Activated CD4-positive, alpha-beta T cell treated with anti-CD3 and anti-CD28 coated beads, Interleukin-2, amount 10 ng/mL, durations not matched to agents 7 days and 5 days (primary cell): ENCODE measurements around the gene ST6GAL1. TPM values are rescaled to one million over a fixed set of nuclear protein-coding genes. Genes with fewer than 3 reads are reported as not detected.
"Not testable (repeated sequence)": the region's sequence is repeated elsewhere in the genome, so short reads cannot be mapped to it uniquely, and the experiment has no call there.

Experiments used
- CTCF ChIA-PET: fragments of 350-600 bp; sonication (Branson Sonifier 250); formaldehyde crosslinking; loops from one replicate; lab custom pipeline; 2021; ENCODE audit warnings: antibody characterized with exemption; lab: Charles Lee
- POLR2A ChIA-PET: fragments of 350-600 bp; sonication (Branson Sonifier 250); formaldehyde crosslinking; loops from one replicate; lab custom pipeline; 2021; ENCODE audit warnings: antibody characterized with exemption; lab: Charles Lee
- DNase-seq: peaks from one replicate; pipeline ENCODE4 v3.0.0-alpha.2; 2020
- H3K27ac Mint-ChIP-seq: one replicate; pipeline ENCODE4 v1.8.0; 2021; ENCODE audit warnings: mild to moderate bottlenecking, moderate library complexity, mixed read lengths
- H3K27me3 Mint-ChIP-seq: one replicate; pipeline ENCODE4 v1.8.0; 2021; ENCODE audit warnings: mixed read lengths
- H3K36me3 Mint-ChIP-seq: one replicate; pipeline ENCODE4 v1.8.0; 2021; ENCODE audit warnings: low read depth, mixed read lengths
- H3K4me1 Mint-ChIP-seq: one replicate; pipeline ENCODE4 v1.8.0; 2021; ENCODE audit warnings: mixed read lengths
- H3K4me3 Mint-ChIP-seq: one replicate; pipeline ENCODE4 v1.8.0; 2021; ENCODE audit warnings: mild to moderate bottlenecking, moderate library complexity, mixed read lengths
- H3K9me3 Mint-ChIP-seq: one replicate; pipeline ENCODE4 v1.8.0; 2021; ENCODE audit warnings: mixed read lengths
- total RNA-seq, 2 experiments: library from RNA; stranded (reverse); gene quantifications; one replicate each; pipeline ENCODE4 v1.2.3, GENCODE V29; 2021

Gene ST6GAL1
- total RNA-seq, 2 experiments from 2014 or later = 145 to 183 TPM

DNA sequence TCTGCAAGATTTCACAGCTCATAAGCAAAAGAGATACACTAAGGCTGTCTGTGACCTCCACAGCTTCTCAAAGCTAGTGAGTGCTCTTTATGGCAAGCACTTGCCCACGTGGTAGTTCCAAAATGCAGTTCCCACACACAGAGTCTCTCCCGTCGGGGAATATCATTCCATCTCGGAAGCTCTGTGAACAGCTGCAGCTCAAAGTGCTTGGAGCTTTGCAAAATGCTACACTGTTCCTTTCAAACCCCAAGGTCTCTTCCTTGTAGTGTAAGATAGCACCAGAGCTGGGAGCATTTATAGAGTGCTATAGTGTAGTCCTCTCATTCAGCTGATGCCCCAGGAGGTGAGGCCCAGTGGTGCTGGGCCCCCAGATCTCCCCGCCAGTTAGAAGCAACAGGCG, 36.1 kb downstream of the ST6GAL1 start:
- H3K27ac Mint-ChIP-seq = no peak overlapping the region
- H3K4me3 Mint-ChIP-seq = no peak overlapping the region
- H3K27me3 Mint-ChIP-seq = no peaks in the 10 kb centered on the region
- ChIA-PET CTCF (interaction anchor here (0.9 to 1.5 kb wide), 4 partner anchors 9 to 351 kb away, joined by 3 read pairs; no protein-coding TSS in a partner anchor), POLR2A (no interaction called here)
- H3K36me3 Mint-ChIP-seq = peaks cover 60% of the 10 kb centered on the region
- DNase-seq = no peak
- peaks cover 34% of the 10 kb centered on the region for H3K4me1 Mint-ChIP-seq
- no peaks in the 10 kb centered on the region for H3K9me3 Mint-ChIP-seq

DNA sequence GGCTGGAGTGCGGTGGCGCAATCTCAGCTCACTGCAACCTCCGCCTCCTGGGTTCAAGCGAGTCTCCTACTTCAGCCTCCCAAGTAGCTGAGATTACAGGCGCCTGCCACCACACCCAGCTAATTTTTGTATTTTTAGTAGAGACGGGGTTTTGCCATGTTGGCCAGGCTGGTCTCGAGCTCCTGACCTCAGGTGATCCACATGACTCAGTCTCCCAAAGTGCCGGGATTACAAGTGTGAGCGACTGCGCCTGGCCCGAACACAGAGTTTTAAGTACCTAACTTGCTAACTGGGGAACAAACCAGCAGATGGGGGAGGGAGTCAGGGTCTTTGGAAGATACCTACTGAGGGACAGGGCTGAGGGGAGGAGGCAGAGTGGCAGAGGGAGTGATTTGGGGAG, 36.9 kb downstream of the ST6GAL1 start:
- Mint-ChIP-seq H3K4me1 (peaks cover 27% of the 10 kb centered on the region), H3K27ac (peak overlapping the region; percentile 68), H3K36me3 (peaks cover 63% of the 10 kb centered on the region)
- CTCF ChIA-PET = interaction anchor here (0.5 kb wide), 1 partner anchor 101 kb away, joined by 3 read pairs; no protein-coding TSS in a partner anchor
- H3K27me3 Mint-ChIP-seq, H3K9me3 Mint-ChIP-seq, H3K4me3 Mint-ChIP-seq, DNase-seq, POLR2A ChIA-PET: not testable (repeated sequence)

GRCh38 chr3:186967686-186968085, 37.4 kb downstream of the ST6GAL1 start:
- DNase-seq = no peak
- Mint-ChIP-seq H3K4me3 (no peak overlapping the region), H3K9me3 (no peaks in the 10 kb centered on the region), H3K27ac (no peak overlapping the region), H3K27me3 (no peaks in the 10 kb centered on the region), H3K36me3 (peaks cover 66% of the 10 kb centered on the region), H3K4me1 (peaks cover 27% of the 10 kb centered on the region)
- ChIA-PET POLR2A (no interaction called here), CTCF (interaction anchor here (1.3 kb wide), 1 partner anchor 108 kb away, joined by 3 read pairs; no protein-coding TSS in a partner anchor)

DNA sequence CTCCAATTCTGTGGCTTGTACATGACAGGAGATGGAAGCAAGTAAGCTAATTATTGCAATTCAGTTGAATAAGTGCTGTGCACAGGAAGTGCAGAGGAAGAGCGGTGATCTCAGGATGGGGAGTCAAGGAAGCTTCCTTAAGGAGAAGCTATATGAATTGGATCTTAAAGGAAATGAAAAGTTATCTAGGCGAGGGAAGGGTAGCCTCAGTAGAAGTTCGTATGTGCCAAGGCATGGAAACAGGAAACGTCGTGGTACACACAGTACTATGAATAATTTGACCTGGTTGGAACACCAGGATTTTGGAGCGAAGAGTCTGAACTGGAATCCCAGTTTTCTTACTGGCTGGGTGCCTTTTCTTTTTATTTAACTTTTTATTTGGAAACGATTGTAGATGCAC, 39.3 kb downstream of the ST6GAL1 start:
- ChIA-PET CTCF (interaction anchor here (1.2 to 1.7 kb wide), 2 partner anchors 11 to 148 kb away, joined by 3 to 6 read pairs; no protein-coding TSS in a partner anchor), POLR2A (interaction anchor here (1.1 kb wide), 1 partner anchor 28 kb away, joined by 7 read pairs; no protein-coding TSS in a partner anchor)
- Mint-ChIP-seq H3K27me3 (no peaks in the 10 kb centered on the region), H3K36me3 (peaks cover 77% of the 10 kb centered on the region), H3K9me3 (no peaks in the 10 kb centered on the region), H3K27ac (no peak overlapping the region), H3K4me1 (peaks cover 35% of the 10 kb centered on the region), H3K4me3 (no peak overlapping the region)
- DNase-seq = no peak

DNA sequence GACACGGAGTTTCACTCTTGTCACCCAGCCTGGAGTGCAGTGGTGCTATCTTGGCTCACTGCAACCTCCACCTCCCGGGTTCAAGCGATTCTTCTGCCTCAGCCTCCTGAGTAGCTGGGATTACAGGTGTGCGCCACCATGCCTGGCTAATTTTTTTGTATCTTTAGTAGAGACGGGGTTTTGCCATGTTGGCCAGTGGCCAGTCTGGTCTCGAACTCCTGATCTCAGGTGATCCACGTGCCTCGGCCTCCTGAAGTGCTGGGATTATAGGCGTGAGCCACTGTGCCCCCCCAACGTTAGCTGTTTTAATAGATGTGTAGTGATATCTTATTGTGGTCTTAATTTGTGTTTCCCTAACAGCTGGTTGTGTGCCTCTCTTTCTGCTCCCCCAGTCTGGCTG, 40.8 kb downstream of the ST6GAL1 start:
- CTCF ChIA-PET = interaction anchor here (1.5 to 1.8 kb wide), 2 partner anchors 9 to 131 kb away, joined by 3 to 7 read pairs; no protein-coding TSS in a partner anchor
- H3K4me1 Mint-ChIP-seq = peaks cover 35% of the 10 kb centered on the region
- H3K9me3 Mint-ChIP-seq, DNase-seq, H3K27me3 Mint-ChIP-seq, POLR2A ChIA-PET, H3K27ac Mint-ChIP-seq, H3K4me3 Mint-ChIP-seq: not testable (repeated sequence)
- peaks cover 86% of the 10 kb centered on the region for H3K36me3 Mint-ChIP-seq

DNA sequence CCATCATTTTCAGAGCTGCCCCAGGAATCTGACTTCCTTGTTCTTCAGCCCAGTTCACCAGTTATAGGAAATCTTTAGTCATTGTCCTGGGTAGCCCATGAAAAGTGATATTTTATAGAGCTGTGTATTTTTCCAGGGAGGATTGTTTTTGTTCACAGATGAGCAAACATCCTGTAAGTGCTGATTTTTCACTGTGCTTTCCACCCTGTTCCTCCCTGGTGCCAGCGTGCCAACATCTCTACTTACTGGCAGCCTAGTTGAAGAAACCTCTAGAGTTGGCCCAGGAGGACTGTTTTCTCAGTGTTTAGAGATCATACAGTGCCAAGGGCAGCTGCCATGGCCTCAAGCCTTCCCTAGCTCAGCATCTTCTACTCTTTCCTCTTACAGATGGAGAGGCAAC, 41.3 kb downstream of the ST6GAL1 start:
- POLR2A ChIA-PET = no interaction called here
- no peaks in the 10 kb centered on the region for H3K27me3 Mint-ChIP-seq

DNA sequence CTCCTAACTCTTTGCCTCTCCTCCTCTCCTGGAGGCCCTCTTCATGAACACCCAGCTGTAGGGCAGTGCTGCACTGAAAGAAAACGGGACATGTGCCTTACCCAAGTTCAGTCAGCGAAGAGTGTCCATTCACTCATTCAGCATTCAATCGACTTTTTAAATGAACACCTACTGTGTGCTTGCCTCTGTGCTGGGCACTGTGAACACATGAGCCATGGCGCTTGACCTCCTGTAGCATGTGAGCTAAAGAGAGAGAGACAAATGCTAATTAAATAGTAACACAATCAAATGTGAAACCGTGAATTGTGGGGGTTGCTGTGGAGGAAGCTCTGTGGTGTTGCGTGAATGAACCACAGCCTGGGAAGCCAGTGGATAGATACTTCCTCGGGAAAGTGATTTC, 43.4 kb downstream of the ST6GAL1 start:
- Mint-ChIP-seq H3K4me1 (peaks cover 20% of the 10 kb centered on the region), H3K36me3 (peaks cover 72% of the 10 kb centered on the region), H3K27ac (no peak overlapping the region), H3K9me3 (no peaks in the 10 kb centered on the region), H3K27me3 (no peaks in the 10 kb centered on the region), H3K4me3 (no peak overlapping the region)
- ChIA-PET POLR2A (interaction anchor here (0.5 kb wide), 1 partner anchor 186 kb away, joined by 3 read pairs; no protein-coding TSS in a partner anchor), CTCF (interaction anchor here (0.8 to 2.1 kb wide), 5 partner anchors 8 to 71 kb away, joined by 3 to 5 read pairs (median 3); no protein-coding TSS in a partner anchor)
- DNase-seq = no peak

More for the DNA sequence above, 41.3 kb downstream of the ST6GAL1 start:
- DNase-seq = no peak
- CTCF ChIA-PET = interaction anchor here (0.8 to 1.8 kb wide), 3 partner anchors 10 to 130 kb away, joined by 3 to 7 read pairs (median 5); no protein-coding TSS in a partner anchor
- Mint-ChIP-seq H3K9me3 (no peaks in the 10 kb centered on the region), H3K36me3 (peaks cover 82% of the 10 kb centered on the region), H3K4me1 (peaks cover 35% of the 10 kb centered on the region), H3K4me3 (no peak overlapping the region), H3K27ac (no peak overlapping the region)

DNA sequence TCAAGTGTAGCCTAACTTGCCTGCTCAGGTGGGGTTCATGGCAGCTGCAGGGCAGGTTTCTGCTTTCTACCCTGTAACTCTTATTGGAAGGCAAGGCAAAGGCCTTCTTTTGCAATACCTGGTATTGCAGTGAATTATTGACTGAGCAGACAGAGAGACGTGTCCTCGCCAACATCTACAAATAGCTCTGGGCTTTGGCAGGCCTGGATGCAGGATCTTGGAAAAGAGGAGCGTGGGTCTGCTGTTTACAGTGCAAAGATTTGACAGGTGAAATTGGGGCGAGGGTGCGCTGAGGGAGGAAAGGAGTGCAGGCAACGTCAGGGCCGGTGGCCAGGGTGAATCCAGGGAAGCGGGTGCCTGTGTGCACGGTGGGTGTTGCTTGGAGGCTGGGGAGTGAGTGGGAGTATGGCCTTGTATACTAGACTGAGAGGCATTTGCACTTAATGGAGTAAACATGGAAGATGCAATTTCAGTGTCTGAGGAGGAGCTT, 44.5 kb downstream of the ST6GAL1 start:
- H3K9me3 Mint-ChIP-seq = no peaks in the 10 kb centered on the region
- H3K27me3 Mint-ChIP-seq = no peaks in the 10 kb centered on the region
- peaks cover 66% of the 10 kb centered on the region for H3K36me3 Mint-ChIP-seq
- H3K27ac Mint-ChIP-seq = no peak overlapping the region
- ChIA-PET POLR2A (no interaction called here), CTCF (interaction anchor here (0.7 to 2.1 kb wide), 5 partner anchors 9 to 153 kb away, joined by 3 to 5 read pairs (median 3); no protein-coding TSS in a partner anchor)
- H3K4me1 Mint-ChIP-seq = peaks cover 12% of the 10 kb centered on the region
- H3K4me3 Mint-ChIP-seq = no peak overlapping the region
- DNase-seq = no peak

DNA sequence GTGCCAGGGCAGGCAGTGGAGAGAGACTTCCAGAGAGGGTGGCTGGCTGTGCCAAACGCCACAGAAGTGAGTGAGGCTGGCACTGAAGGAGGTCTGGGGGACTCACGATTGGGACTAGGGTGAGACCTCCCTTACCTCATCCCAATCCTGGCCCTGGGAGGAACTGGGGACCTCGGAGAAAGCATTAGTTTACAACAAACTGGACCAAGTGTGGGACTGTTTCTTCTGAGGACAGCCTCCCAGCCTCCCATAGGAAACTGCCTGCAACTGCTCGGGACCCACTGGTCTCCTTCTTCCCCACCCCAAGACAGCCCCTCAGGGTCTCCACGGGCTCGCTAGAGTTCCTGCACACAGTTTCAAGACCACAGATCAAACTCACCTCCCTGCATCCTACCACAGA, 45.4 kb downstream of the ST6GAL1 start:
- peaks cover 62% of the 10 kb centered on the region for H3K36me3 Mint-ChIP-seq
- no peak overlapping the region for H3K4me3 Mint-ChIP-seq
- peaks cover 8% of the 10 kb centered on the region for H3K4me1 Mint-ChIP-seq
- no peak overlapping the region for H3K27ac Mint-ChIP-seq
- ChIA-PET CTCF (no interaction called here), POLR2A (no interaction called here)
- no peaks in the 10 kb centered on the region for H3K27me3 Mint-ChIP-seq
- no peaks in the 10 kb centered on the region for H3K9me3 Mint-ChIP-seq
- DNase-seq = no peak

GRCh38 chr3:186976837-186977750, 46.8 kb downstream of the ST6GAL1 start:
- no peak overlapping the region for H3K27ac Mint-ChIP-seq
- no peaks in the 10 kb centered on the region for H3K27me3 Mint-ChIP-seq
- no peak for DNase-seq
- ChIA-PET POLR2A (no interaction called here), CTCF (interaction anchor here (0.5 to 1.4 kb wide), 2 partner anchors 19 to 38 kb away, joined by 3 read pairs; no protein-coding TSS in a partner anchor)
- peaks cover 59% of the 10 kb centered on the region for H3K36me3 Mint-ChIP-seq
- peaks cover 8% of the 10 kb centered on the region for H3K4me1 Mint-ChIP-seq
- H3K9me3 Mint-ChIP-seq = no peaks in the 10 kb centered on the region
- H3K4me3 Mint-ChIP-seq = no peak overlapping the region

GRCh38 chr3:186978712-186979111, 48.4 kb downstream of the ST6GAL1 start:
- no peak overlapping the region for H3K27ac Mint-ChIP-seq
- H3K9me3 Mint-ChIP-seq = no peaks in the 10 kb centered on the region
- H3K4me3 Mint-ChIP-seq = no peak overlapping the region
- peaks cover 2% of the 10 kb centered on the region for H3K4me1 Mint-ChIP-seq
- ChIA-PET POLR2A (no interaction called here), CTCF (no interaction called here)
- DNase-seq = no peak
- no peaks in the 10 kb centered on the region for H3K27me3 Mint-ChIP-seq
- H3K36me3 Mint-ChIP-seq = peaks cover 57% of the 10 kb centered on the region

GRCh38 chr3:186979852-186980251, 49.5 kb downstream of the ST6GAL1 start:
- Mint-ChIP-seq H3K27ac (no peak overlapping the region), H3K4me3 (no peak overlapping the region), H3K36me3 (peaks cover 56% of the 10 kb centered on the region), H3K27me3 (no peaks in the 10 kb centered on the region), H3K4me1 (no peaks in the 10 kb centered on the region), H3K9me3 (no peaks in the 10 kb centered on the region)
- DNase-seq = no peak
- ChIA-PET CTCF (interaction anchor here (0.9 to 1.8 kb wide), 2 partner anchors 9 to 16 kb away, joined by 3 to 8 read pairs; no protein-coding TSS in a partner anchor), POLR2A (interaction anchor here (0.5 kb wide), 1 partner anchor 29 kb away, joined by 3 read pairs; no protein-coding TSS in a partner anchor)
